Measurements from ENCODE around the gene COL13A1.

COL13A1 gene

DNA sequence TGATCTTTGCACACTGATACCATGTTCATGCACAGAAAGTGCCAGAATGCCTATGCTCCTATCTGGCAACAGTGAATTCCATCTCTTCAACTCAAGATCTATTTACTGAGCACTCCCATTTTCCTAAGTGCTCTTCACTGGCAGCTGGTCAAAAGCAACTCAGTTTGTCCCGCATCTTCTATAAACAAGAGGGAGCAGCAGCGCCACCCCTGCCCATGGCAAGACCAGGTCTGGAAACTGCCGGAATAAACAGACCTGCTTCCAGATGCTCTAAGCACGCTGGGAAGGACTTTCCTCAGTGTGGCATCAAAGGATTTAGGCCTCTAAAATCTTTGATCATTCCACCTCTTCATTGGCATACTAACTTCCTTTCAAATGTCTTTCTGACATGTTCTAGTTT is 146.6 kb downstream of the COL13A1 start:
- TF ChIP-seq, protein P1, sequence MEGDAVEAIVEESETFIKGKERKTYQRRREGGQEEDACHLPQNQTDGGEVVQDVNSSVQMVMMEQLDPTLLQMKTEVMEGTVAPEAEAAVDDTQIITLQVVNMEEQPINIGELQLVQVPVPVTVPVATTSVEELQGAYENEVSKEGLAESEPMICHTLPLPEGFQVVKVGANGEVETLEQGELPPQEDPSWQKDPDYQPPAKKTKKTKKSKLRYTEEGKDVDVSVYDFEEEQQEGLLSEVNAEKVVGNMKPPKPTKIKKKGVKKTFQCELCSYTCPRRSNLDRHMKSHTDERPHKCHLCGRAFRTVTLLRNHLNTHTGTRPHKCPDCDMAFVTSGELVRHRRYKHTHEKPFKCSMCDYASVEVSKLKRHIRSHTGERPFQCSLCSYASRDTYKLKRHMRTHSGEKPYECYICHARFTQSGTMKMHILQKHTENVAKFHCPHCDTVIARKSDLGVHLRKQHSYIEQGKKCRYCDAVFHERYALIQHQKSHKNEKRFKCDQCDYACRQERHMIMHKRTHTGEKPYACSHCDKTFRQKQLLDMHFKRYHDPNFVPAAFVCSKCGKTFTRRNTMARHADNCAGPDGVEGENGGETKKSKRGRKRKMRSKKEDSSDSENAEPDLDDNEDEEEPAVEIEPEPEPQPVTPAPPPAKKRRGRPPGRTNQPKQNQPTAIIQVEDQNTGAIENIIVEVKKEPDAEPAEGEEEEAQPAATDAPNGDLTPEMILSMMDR (IDR thresholded peaks at IDR 0.05; ENCODE audit: poor library complexity, severe bottlenecking), result no peak
- DNase-seq (ENCODE audit: low spot score) (no peak), ATAC-seq (ENCODE audit: low read depth) (no peak)

DNA sequence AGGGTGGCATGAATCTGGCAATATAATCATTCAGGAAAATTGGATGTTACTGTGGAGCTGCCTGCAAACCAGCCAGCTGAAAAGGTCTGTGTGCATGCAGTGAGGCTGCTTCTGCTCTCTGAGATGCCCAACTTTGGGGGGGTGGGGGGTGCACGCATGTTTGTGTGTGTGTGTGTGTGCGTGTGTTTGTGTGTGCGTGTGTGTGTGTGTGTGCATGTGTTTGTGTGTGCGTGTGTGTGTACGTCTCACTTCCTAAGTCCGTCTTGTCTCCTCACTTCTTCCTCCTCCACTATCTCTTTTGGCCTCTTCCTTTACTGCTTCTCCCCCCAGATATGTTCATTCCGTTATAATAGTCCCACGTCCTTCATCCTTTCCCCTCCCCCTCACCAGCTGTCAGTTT is 148.1 kb downstream of the COL13A1 start:
- no peaks in the 10 kb centered on the region for H3K4me1 ChIP-seq (ENCODE audit: insufficient read depth, poor library complexity, severe bottlenecking)
- no peak overlapping the region for H3K27ac ChIP-seq (ENCODE audit: poor library complexity, severe bottlenecking)
- H3K36me3 ChIP-seq (ENCODE audit: low read depth), result no peaks in the 10 kb centered on the region
- H3K4me3 ChIP-seq (ENCODE audit: severe bottlenecking), result no peak overlapping the region
- no peaks in the 10 kb centered on the region for H3K9me3 ChIP-seq (ENCODE audit: severe bottlenecking)
- no peak for ATAC-seq (ENCODE audit: low read depth)
- no peak for DNase-seq (ENCODE audit: low spot score)
- no peaks in the 10 kb centered on the region for H3K27me3 ChIP-seq (ENCODE audit: insufficient read depth, poor library complexity, severe bottlenecking)
- TF ChIP-seq, protein P1 (IDR thresholded peaks at IDR 0.05; ENCODE audit: poor library complexity, severe bottlenecking), result no peak

More for the DNA sequence above, 146.6 kb downstream of the COL13A1 start:
- H3K4me1 ChIP-seq (ENCODE audit: insufficient read depth, poor library complexity, severe bottlenecking), result no peaks in the 10 kb centered on the region
- H3K27ac ChIP-seq (ENCODE audit: poor library complexity, severe bottlenecking), result no peak overlapping the region
- H3K9me3 ChIP-seq (ENCODE audit: severe bottlenecking), result no peaks in the 10 kb centered on the region
- no peaks in the 10 kb centered on the region for H3K27me3 ChIP-seq (ENCODE audit: insufficient read depth, poor library complexity, severe bottlenecking)
- no peak overlapping the region for H3K4me3 ChIP-seq (ENCODE audit: severe bottlenecking)
- H3K36me3 ChIP-seq (ENCODE audit: low read depth), result no peaks in the 10 kb centered on the region

DNA sequence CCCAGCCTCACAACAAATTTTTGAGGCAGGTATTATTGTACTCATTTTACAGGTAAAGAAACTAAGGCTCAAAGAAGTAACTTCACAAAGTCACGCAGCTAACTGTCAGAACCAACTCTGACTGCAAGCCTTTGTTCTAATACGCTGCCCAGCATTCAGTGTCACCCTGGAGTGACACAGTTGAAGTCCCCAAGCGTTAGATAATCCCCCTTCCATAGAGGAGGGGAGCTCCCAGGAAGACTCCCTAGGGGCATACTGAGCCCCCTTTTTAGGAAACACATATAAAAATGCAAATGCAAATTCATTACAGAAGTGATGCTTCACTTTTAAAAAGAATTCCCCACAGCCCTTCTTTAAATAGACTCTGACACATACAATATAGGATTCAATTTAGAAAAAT is 150.0 kb downstream of the COL13A1 start:
- H3K36me3 ChIP-seq (ENCODE audit: low read depth), result no peaks in the 10 kb centered on the region
- ATAC-seq (ENCODE audit: low read depth) (no peak), DNase-seq (ENCODE audit: low spot score) (no peak)
- no peak overlapping the region for H3K4me3 ChIP-seq (ENCODE audit: severe bottlenecking)
- no peaks in the 10 kb centered on the region for H3K27me3 ChIP-seq (ENCODE audit: insufficient read depth, poor library complexity, severe bottlenecking)
- H3K9me3 ChIP-seq (ENCODE audit: severe bottlenecking), result no peaks in the 10 kb centered on the region
- TF ChIP-seq, protein P1 (IDR thresholded peaks at IDR 0.05; ENCODE audit: poor library complexity, severe bottlenecking), result no peak
- no peak overlapping the region for H3K27ac ChIP-seq (ENCODE audit: poor library complexity, severe bottlenecking)
- H3K4me1 ChIP-seq (ENCODE audit: insufficient read depth, poor library complexity, severe bottlenecking), result no peaks in the 10 kb centered on the region

DNA sequence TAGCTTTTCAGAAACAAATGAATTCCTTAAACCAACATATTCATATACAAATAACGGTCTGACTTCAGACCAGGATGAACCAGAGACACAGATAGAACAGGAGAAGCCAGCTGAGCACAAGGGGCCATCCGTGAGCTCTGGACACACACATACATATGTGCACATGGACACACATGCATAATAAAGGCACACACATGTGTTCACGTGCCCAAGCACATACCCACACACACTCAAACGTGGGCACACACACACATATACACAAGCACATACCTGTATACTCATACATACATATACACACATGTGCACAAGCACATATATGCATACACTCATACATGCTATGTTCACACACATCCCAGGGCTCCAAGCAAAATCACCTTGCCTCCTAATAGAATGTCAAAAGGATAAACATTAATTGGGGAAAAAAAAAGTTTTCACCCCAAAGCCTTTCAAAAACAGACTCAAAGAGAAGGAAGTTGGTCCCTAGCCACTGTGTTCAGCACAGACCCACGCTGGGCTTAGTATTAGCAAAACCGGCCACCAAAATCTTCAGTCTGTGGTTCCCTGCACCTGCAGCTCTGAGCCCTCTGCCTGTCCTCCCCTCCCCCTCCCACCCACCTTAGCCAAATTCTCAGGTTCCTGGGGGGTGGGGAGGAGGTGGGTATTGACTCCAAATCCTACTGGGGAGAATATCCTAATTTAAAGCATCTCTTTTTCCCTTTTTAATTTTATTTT is 150.5 kb downstream of the COL13A1 start:
- Histone ChIP-seq H3K4me3 (ENCODE audit: severe bottlenecking) (no peak overlapping the region), H3K9me3 (ENCODE audit: severe bottlenecking) (no peaks in the 10 kb centered on the region), H3K36me3 (ENCODE audit: low read depth) (no peaks in the 10 kb centered on the region), H3K27ac (ENCODE audit: poor library complexity, severe bottlenecking) (no peak overlapping the region), H3K27me3 (ENCODE audit: insufficient read depth, poor library complexity, severe bottlenecking) (no peaks in the 10 kb centered on the region), H3K4me1 (ENCODE audit: insufficient read depth, poor library complexity, severe bottlenecking) (no peaks in the 10 kb centered on the region)
- DNase-seq (ENCODE audit: low spot score) (no peak), ATAC-seq (ENCODE audit: low read depth) (no peak)
- TF ChIP-seq, protein P1 (IDR thresholded peaks at IDR 0.05; ENCODE audit: poor library complexity, severe bottlenecking), result no peak

DNA sequence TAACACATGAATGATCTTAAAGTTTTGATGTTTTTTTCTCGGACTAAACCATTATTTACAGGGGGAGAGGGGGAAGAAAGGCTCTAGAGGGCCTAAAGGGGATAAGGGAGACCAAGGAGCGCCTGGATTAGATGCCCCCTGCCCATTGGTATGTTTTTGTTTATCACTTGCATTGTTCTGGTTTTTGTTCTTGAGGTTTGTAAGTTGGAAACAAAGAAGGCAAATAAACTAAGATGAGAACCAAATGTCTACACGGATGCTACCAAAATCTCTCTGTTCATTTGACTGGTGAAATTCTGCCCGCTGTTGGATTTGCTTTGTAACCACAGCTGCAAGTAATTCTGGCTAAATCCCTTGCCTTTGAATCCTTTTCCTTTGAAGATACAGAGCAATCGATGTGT is 151.1 kb downstream of the COL13A1 start:
- Histone ChIP-seq H3K36me3 (ENCODE audit: low read depth) (no peaks in the 10 kb centered on the region), H3K27me3 (ENCODE audit: insufficient read depth, poor library complexity, severe bottlenecking) (no peaks in the 10 kb centered on the region), H3K4me3 (ENCODE audit: severe bottlenecking) (no peak overlapping the region), H3K4me1 (ENCODE audit: insufficient read depth, poor library complexity, severe bottlenecking) (no peaks in the 10 kb centered on the region), H3K9me3 (ENCODE audit: severe bottlenecking) (no peaks in the 10 kb centered on the region), H3K27ac (ENCODE audit: poor library complexity, severe bottlenecking) (no peak overlapping the region)
- TF ChIP-seq, protein P1 (IDR thresholded peaks at IDR 0.05; ENCODE audit: poor library complexity, severe bottlenecking), result no peak
- DNase-seq (ENCODE audit: low spot score) (no peak), ATAC-seq (ENCODE audit: low read depth) (no peak)
